Neural progenitor cell (in vitro differentiated cells): ENCODE results near the gene UACA.

Source experiments
- CTCF ChIP-seq: fragments of 200-600 bp; sonication (generic); IDR thresholded peaks from 2 replicates; pipeline ENCODE4 v1.5.1; 2017; ENCODE audit warnings: antibody characterized with exemption, mild to moderate bottlenecking
- EZH2 ChIP-seq: fragments of 200-600 bp; sonication (generic); IDR thresholded peaks from 2 replicates; pipeline ENCODE4 v1.6.1; 2017; ENCODE audit warnings: antibody characterized with exemption, mild to moderate bottlenecking, moderate library complexity
- EZH2phosphoT487 ChIP-seq: fragments of 200-600 bp; sonication (generic); IDR thresholded peaks from 2 replicates; pipeline ENCODE4 v1.6.1; 2017; ENCODE audit warnings: antibody characterized with exemption

DNA sequence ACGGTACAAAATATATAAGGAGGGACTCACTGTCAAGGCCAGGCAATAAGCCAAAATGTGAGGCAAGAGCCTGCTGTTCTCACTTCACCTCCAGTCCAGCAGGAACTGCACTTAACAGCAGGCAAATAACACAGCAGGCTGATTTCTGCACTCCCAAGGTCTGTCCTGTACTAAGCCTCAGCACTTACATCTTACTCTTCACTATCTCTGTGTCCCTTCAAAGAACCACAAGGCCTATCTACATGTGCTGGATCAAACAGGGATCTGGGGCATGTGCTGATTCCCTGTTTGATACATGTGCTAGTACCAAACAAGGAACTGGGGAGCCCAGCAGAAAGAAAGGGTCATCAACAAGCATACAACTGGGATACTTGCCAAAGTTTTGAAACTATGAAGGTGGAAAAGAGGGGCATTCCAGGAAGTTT lies 22.2 kb downstream of the UACA start:
- no peak for TF ChIP-seq CTCF
- no peak for TF ChIP-seq EZH2
- no peak for TF ChIP-seq EZH2phosphoT487
